ENCODE data around the gene RAB7A.
"Not testable (repeated sequence)": the region's sequence is repeated elsewhere in the genome, so short reads cannot be mapped to it uniquely, and the experiment has no call there.

RAB7A gene

GRCh38 chr3:128709506-128710210, 16.3 kb upstream of the RAB7A start:
- no peak for TF ChIP-seq CTCF (IDR thresholded peaks at IDR 0.05)

GRCh38 chr3:128710816-128711433, 15.1 kb upstream of the RAB7A start:
- H3K27me3 ChIP-seq (ENCODE audit: control insufficient read depth, insufficient read depth, low read length), result no peaks in the 10 kb centered on the region
- no peaks in the 10 kb centered on the region for H3K4me1 ChIP-seq
- no peak overlapping the region for H3K4me2 ChIP-seq (ENCODE audit: low read length)
- no peaks in the 10 kb centered on the region for H3K36me3 ChIP-seq (ENCODE audit: control insufficient read depth, insufficient read depth, low read length)
- no peak overlapping the region for H3K27ac ChIP-seq
- no peaks in the 10 kb centered on the region for H3K79me2 ChIP-seq
- no peaks in the 10 kb centered on the region for H3K9me3 ChIP-seq (ENCODE audit: control insufficient read depth, low read length)
- H2AFZ ChIP-seq, result no peak overlapping the region
- no peak for TF ChIP-seq CTCF (IDR thresholded peaks at IDR 0.05)
- no peak overlapping the region for H3K9ac ChIP-seq
- H3K4me3 ChIP-seq (ENCODE audit: low read depth, low read length), result no peak overlapping the region

More at GRCh38 chr3:128709506-128710210, 16.3 kb upstream of the RAB7A start:
- H3K9ac ChIP-seq, result no peak overlapping the region
- H3K79me2 ChIP-seq, result no peaks in the 10 kb centered on the region
- H3K36me3 ChIP-seq (ENCODE audit: control insufficient read depth, insufficient read depth, low read length), result no peaks in the 10 kb centered on the region
- H2AFZ ChIP-seq, result no peak overlapping the region
- H3K9me3 ChIP-seq (ENCODE audit: control insufficient read depth, low read length), result no peaks in the 10 kb centered on the region
- no peaks in the 10 kb centered on the region for H3K4me1 ChIP-seq
- H3K27me3 ChIP-seq (ENCODE audit: control insufficient read depth, insufficient read depth, low read length), result no peaks in the 10 kb centered on the region
- H3K4me3 ChIP-seq (ENCODE audit: low read depth, low read length), result no peak overlapping the region
- no peak overlapping the region for H3K27ac ChIP-seq
- no peak overlapping the region for H3K4me2 ChIP-seq (ENCODE audit: low read length)

DNA sequence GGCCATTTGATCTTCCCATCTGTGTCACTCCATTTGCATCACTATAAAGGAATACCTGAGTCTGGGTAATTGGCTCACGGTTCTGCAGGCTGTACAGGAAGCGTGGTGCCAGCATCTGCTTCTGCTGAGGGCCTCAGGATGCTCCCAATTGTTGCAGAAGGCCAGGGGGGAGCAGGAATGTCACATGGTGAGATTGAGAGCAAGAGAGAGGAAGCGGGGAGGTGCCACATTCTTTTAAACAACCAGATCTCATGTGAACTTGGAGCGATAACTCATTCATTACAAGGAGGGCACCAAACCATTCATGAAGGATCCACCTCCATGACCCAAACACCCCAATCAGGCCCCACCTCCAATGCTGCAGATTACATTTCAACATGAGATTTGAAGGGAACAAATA, 13.1 kb upstream of the RAB7A start:
- no peaks in the 10 kb centered on the region for H3K4me1 ChIP-seq
- H3K4me3 ChIP-seq (ENCODE audit: low read depth, low read length), result no peak overlapping the region
- no peak overlapping the region for H3K9ac ChIP-seq
- no peak overlapping the region for H2AFZ ChIP-seq
- H3K9me3 ChIP-seq (ENCODE audit: control insufficient read depth, low read length), result no peaks in the 10 kb centered on the region
- H3K27ac ChIP-seq, result no peak overlapping the region
- H3K79me2 ChIP-seq, result no peaks in the 10 kb centered on the region
- no peaks in the 10 kb centered on the region for H3K36me3 ChIP-seq (ENCODE audit: control insufficient read depth, insufficient read depth, low read length)
- H3K4me2 ChIP-seq (ENCODE audit: low read length), result no peak overlapping the region
- H3K27me3 ChIP-seq (ENCODE audit: control insufficient read depth, insufficient read depth, low read length), result no peaks in the 10 kb centered on the region
- no peak for TF ChIP-seq CTCF (IDR thresholded peaks at IDR 0.05)

GRCh38 chr3:128714887-128715491, 11.0 kb upstream of the RAB7A start:
- H2AFZ ChIP-seq, result no peak overlapping the region
- no peak overlapping the region for H3K4me2 ChIP-seq (ENCODE audit: low read length)
- H3K9me3 ChIP-seq (ENCODE audit: control insufficient read depth, low read length), result no peaks in the 10 kb centered on the region
- no peak overlapping the region for H3K9ac ChIP-seq
- H3K79me2 ChIP-seq, result no peaks in the 10 kb centered on the region
- H3K4me3 ChIP-seq (ENCODE audit: low read depth, low read length), result no peak overlapping the region
- no peaks in the 10 kb centered on the region for H3K27me3 ChIP-seq (ENCODE audit: control insufficient read depth, insufficient read depth, low read length)
- no peaks in the 10 kb centered on the region for H3K36me3 ChIP-seq (ENCODE audit: control insufficient read depth, insufficient read depth, low read length)
- no peak overlapping the region for H3K27ac ChIP-seq
- TF ChIP-seq CTCF (IDR thresholded peaks at IDR 0.05), result no peak
- H3K4me1 ChIP-seq, result no peaks in the 10 kb centered on the region

DNA sequence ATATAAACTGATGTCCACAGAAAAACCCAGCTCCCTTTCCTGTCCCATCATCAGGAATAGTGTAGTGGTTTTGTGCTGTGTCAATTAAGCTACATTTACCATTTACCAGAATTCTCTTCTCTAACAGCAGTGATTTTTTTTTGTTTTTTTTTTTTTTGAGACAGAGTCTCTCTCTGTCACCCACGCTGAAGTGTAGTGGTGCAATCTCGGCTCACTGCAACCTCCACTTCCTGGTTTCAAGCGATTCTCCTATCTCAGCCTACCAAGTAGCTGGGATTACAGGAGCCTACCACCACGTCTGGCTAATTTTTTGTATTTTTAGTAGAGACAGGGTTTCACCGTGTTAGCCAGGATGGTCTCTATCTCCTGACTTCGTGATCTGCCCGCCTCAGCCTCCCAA, 7.1 kb upstream of the RAB7A start:
- not testable (repeated sequence) for H3K27ac ChIP-seq; H2AFZ ChIP-seq; H3K27me3 ChIP-seq (ENCODE audit: control insufficient read depth, insufficient read depth, low read length); H3K4me1 ChIP-seq; H3K9me3 ChIP-seq (ENCODE audit: control insufficient read depth, low read length); H3K79me2 ChIP-seq; H3K4me3 ChIP-seq (ENCODE audit: low read depth, low read length); H3K4me2 ChIP-seq (ENCODE audit: low read length); H3K9ac ChIP-seq; H3K36me3 ChIP-seq (ENCODE audit: control insufficient read depth, insufficient read depth, low read length)

All from parathyroid adenoma (tissue), 2 donors.